Hepatocyte (in vitro differentiated cells): ENCODE results near the gene HEXIM2. TPM values are rescaled to one million over a fixed set of nuclear protein-coding genes. Genes with fewer than 3 reads are reported as not detected.

Source experiments
- DNase-seq: peaks from one replicate; pipeline ENCODE4 v3.0.0-alpha.2; 2016; ENCODE audit warnings: low spot score
- H2AFZ ChIP-seq: fragments of 200-600 bp; sonication (generic); 2 replicates; pipeline ENCODE4 v1.6.0; 2016; ENCODE audit warnings: antibody characterized with exemption, mild to moderate bottlenecking
- H3K27ac ChIP-seq: fragments of 200-600 bp; sonication (generic); 2 replicates; pipeline ENCODE4 v1.5.1; 2016; ENCODE audit warnings: mild to moderate bottlenecking
- H3K27me3 ChIP-seq: fragments of 200-600 bp; sonication (generic); 2 replicates; pipeline ENCODE4 v1.6.1; 2016
- H3K36me3 ChIP-seq: fragments of 200-600 bp; sonication (generic); replicated peaks from 2 replicates; pipeline ENCODE4 v1.5.1; 2016; ENCODE audit warnings: low read depth; ENCODE audit not compliant: insufficient read depth
- H3K4me1 ChIP-seq: fragments of 200-600 bp; sonication (generic); 2 replicates; pipeline ENCODE4 v1.5.1; 2016; ENCODE audit warnings: mild to moderate bottlenecking, moderate library complexity; ENCODE audit not compliant: insufficient read depth
- H3K4me2 ChIP-seq: fragments of 200-600 bp; sonication (generic); 2 replicates; pipeline ENCODE4 v1.6.0; 2016
- H3K4me3 ChIP-seq: fragments of 200-600 bp; sonication (generic); 2 replicates; pipeline ENCODE4 v1.5.1; 2016; ENCODE audit warnings: mild to moderate bottlenecking
- H3K79me2 ChIP-seq: fragments of 200-600 bp; sonication (generic); 2 replicates; pipeline ENCODE4 v1.6.0; 2017; ENCODE audit warnings: mild to moderate bottlenecking
- H3K9me2 ChIP-seq: fragments of 200-600 bp; sonication (generic); replicated peaks from 2 replicates; pipeline ENCODE4 v1.6.0; 2017; ENCODE audit warnings: mild to moderate bottlenecking; ENCODE audit not compliant: insufficient read depth
- H3K9me3 ChIP-seq: fragments of 200-600 bp; sonication (generic); 2 replicates; pipeline ENCODE4 v1.5.1; 2016; ENCODE audit warnings: low read depth, mild to moderate bottlenecking
- H4K20me1 ChIP-seq: fragments of 200-600 bp; sonication (generic); 2 replicates; pipeline ENCODE4 v1.6.0; 2016; ENCODE audit warnings: mild to moderate bottlenecking; ENCODE audit not compliant: insufficient read depth, poor library complexity, severe bottlenecking
- EZH2 ChIP-seq: fragments of 200-600 bp; sonication (generic); IDR thresholded peaks from 2 replicates; pipeline ENCODE4 v1.6.1; 2016; ENCODE audit warnings: antibody characterized with exemption, mild to moderate bottlenecking, borderline replicate concordance
- EZH2phosphoT487 ChIP-seq: fragments of 200-600 bp; sonication (generic); IDR thresholded peaks from one replicate; pipeline ENCODE4 v1.6.1; 2018; ENCODE audit warnings: antibody characterized with exemption, mild to moderate bottlenecking, low read depth, moderate library complexity; ENCODE audit not compliant: unreplicated experiment, severe bottlenecking
- WGBS: methylation state at CpG from one replicate; pipeline ENCODE4 v1.1.6; 2016; ENCODE audit warnings: low lambda C conversion rate; ENCODE audit errors: missing lambda C conversion rate; 5-methylcytosine and 5-hydroxymethylcytosine counted together
- polyA plus RNA-seq: library from polyadenylated mRNA; unstranded; fragments of >200 nt; fragmentation: Nextera tagmentation; extraction: Ambion mirVana; gene quantifications from 2 replicates; pipeline ENCODE4 v1.2.1, GENCODE V29; 2016
- total RNA-seq: library from RNA; depleted of rRNA; stranded (reverse); fragments of >200 nt; gene quantifications from 2 replicates; pipeline ENCODE4 v1.2.3, GENCODE V29; 2014
- TF ChIP-seq, protein P1 (sequence below): fragments of 200-600 bp; sonication (generic); IDR thresholded peaks from 2 replicates; pipeline ENCODE4 v1.5.1; 2016; ENCODE audit warnings: antibody characterized with exemption, mild to moderate bottlenecking; ENCODE audit not compliant: poor library complexity

HEXIM2 gene
- total and polyA plus RNA-seq, 2 experiments from 2014 or later: 7.6 to 12.2 TPM

DNA sequence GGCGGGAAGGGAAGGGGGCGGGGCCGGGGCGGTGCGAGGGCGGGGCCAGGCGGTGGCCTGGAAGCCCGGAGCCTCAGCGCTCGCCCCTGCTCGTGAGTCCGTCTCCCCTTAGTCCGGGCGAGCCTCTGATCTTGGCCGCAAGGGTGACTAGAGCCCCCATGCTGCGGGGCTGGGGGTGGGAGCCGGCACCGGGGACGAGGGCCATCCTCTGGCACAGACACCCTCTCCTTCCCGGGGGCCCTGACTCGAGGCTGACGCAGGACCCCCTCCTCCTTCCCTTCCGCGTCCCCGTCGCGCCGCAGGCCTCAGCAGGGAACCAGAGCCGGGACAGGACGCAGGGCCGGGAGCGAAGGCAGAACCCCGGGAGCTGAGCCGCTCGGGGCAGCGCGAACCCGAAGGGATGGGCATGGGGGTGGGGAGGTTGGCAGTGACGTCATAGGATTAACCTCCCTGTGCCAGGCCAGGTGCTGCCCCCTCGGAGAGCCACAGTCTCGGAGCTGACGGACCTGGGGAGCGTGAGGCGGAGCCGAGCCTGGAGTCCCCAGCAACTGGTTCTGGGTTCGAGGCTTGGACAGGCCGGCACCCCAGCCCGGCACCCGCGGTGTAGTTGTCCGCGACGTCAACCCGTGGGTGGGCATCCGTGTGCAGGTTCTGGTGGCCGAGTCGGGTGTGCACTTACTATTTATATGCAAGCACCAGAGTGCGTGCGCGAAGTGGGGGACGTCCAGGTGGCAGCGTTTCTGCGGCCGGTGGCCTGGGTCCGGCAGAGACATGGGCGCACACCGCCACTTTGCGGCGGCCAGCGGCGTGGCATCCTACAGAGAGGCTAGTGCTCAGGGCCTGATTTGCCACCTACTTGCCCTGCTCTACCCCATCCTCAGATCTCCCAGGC lies 28.9 kb upstream of the HEXIM2 start:
- DNase-seq: peak; percentile 92
- peak overlapping the region; percentile 98 for H2AFZ ChIP-seq

DNA sequence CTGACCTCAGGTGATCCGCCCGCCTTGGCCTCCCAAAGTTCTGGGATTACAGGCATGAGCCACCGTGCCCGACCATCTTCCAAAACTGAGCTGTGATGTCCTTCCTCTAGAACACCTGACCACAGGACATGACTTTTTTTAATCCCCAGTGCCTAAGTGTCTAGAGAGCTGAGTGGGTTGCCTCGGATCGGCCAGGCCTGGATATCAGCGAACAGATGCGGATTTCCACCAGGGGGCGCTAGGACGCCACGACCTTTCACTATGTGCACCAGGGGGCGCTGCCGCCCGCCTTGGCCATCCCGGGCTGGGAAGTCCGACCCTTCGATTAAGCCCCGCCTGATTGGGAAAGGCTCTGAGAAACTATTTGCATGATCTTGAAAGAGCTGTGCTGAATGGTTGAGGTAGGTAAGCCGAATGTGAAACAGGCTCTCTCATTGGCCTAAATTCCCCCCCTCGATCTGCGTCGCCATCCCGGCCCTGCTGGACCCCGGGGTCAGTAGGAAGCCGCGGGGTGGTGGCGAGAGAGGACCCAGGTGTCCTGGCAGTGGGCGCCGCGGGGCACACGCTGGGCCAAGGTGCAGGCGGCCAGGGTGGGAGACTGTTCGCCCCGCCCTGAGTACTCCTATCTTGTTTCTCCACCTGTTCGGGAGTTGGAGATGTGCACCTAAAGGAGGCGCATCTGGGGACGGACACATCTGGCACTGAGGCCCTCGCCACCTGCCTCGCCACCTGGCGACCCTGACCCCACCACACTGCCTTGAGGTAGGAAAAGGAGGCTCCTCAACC lies 26.3 kb upstream of the HEXIM2 start, which contains the start of gene ACBD4:
ACBD4 (plus strand) TSS at position 496 of the 786 bp plus-strand sequence. CDS start 458 bp downstream, outside the sequence.
- TF ChIP-seq, protein P1, sequence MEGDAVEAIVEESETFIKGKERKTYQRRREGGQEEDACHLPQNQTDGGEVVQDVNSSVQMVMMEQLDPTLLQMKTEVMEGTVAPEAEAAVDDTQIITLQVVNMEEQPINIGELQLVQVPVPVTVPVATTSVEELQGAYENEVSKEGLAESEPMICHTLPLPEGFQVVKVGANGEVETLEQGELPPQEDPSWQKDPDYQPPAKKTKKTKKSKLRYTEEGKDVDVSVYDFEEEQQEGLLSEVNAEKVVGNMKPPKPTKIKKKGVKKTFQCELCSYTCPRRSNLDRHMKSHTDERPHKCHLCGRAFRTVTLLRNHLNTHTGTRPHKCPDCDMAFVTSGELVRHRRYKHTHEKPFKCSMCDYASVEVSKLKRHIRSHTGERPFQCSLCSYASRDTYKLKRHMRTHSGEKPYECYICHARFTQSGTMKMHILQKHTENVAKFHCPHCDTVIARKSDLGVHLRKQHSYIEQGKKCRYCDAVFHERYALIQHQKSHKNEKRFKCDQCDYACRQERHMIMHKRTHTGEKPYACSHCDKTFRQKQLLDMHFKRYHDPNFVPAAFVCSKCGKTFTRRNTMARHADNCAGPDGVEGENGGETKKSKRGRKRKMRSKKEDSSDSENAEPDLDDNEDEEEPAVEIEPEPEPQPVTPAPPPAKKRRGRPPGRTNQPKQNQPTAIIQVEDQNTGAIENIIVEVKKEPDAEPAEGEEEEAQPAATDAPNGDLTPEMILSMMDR: peak; percentile 100
- no peak for TF ChIP-seq EZH2phosphoT487
- Histone ChIP-seq H4K20me1 (no peaks in the 10 kb centered on the region), H3K79me2 (peaks cover 22% of the 10 kb centered on the region), H3K9me2 (no peaks in the 10 kb centered on the region), H3K4me2 (peak within 1 kb of the TSS; percentile 72), H3K4me3 (peak within 1 kb of the TSS; percentile 13), H3K36me3 (no peaks in the 10 kb centered on the region), H3K9me3 (no peaks in the 10 kb centered on the region), H2AFZ (peak within 1 kb of the TSS; percentile 10), H3K27me3 (no peaks in the 10 kb centered on the region), H3K4me1 (peaks cover 21% of the 10 kb centered on the region), H3K27ac (peak within 1 kb of the TSS; percentile 27)
- DNase-seq: peak; percentile 97
- WGBS: 11% methylated on average over 40 of the region's 40 CpGs

More for the DNA sequence above, 28.9 kb upstream of the HEXIM2 start:
- H4K20me1 ChIP-seq: no peaks in the 10 kb centered on the region
- no peaks in the 10 kb centered on the region for H3K9me3 ChIP-seq
- no peaks in the 10 kb centered on the region for H3K36me3 ChIP-seq
- peak overlapping the region; percentile 100 for H3K4me2 ChIP-seq
- peaks cover 45% of the 10 kb centered on the region for H3K4me1 ChIP-seq
- H3K27ac ChIP-seq: peak overlapping the region; percentile 100
- no peaks in the 10 kb centered on the region for H3K27me3 ChIP-seq
- H3K9me2 ChIP-seq: no peaks in the 10 kb centered on the region
- H3K4me3 ChIP-seq: peak overlapping the region; percentile 89
- H3K79me2 ChIP-seq: peaks cover 37% of the 10 kb centered on the region
- WGBS: under 1% methylated on average over 50 of the region's 71 CpGs
- no peak for TF ChIP-seq EZH2
- TF ChIP-seq, protein P1: peak; percentile 71
- no peak for TF ChIP-seq EZH2phosphoT487

DNA sequence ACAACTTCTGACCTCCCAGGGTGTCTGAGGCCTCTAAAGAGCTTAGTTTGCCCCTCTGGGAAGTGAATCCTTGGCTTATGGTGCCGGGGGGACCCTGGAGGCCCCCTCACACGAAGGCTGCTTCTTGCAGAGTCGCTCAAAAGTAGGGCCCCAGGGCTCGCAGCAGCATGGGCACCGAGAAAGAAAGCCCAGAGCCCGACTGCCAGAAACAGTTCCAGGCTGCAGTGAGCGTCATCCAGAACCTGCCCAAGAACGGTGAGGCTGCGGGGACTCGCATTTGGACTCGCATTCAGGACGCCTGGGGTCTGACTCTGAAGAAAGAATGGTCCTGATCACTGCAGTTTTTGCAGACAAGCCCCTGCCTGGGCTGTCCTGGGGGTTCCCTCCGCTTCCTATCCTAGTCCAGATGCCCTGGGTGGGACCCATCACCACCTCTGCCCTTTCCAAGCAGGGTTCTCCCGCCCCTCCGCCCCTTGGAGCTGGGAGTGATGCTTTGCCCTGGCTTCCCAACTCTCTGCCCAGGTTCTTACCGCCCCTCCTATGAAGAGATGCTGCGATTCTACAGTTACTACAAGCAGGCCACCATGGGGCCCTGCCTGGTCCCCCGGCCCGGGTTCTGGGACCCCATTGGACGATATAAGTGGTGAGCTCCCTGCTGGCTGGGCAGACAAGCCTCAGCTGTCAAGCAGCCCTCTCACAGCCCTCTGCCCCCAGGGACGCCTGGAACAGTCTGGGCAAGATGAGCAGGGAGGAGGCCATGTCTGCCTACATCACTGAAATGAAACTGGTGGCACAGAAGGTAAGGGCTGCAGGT lies 25.5 kb upstream of the HEXIM2 start:
- TF ChIP-seq, protein P1: no peak
- no peak for TF ChIP-seq EZH2phosphoT487
- no peak for TF ChIP-seq EZH2
- peak overlapping the region; percentile 27 for H3K27ac ChIP-seq
- no peaks in the 10 kb centered on the region for H3K9me2 ChIP-seq

More for the DNA sequence above, 25.5 kb upstream of the HEXIM2 start:
- 87% methylated on average over 19 of the region's 21 CpGs for WGBS
- no peaks in the 10 kb centered on the region for H4K20me1 ChIP-seq
- H2AFZ ChIP-seq: peak overlapping the region; percentile 10
- no peak for DNase-seq
- no peaks in the 10 kb centered on the region for H3K27me3 ChIP-seq
- H3K4me2 ChIP-seq: peak overlapping the region; percentile 72
- H3K9me3 ChIP-seq: no peaks in the 10 kb centered on the region
- no peaks in the 10 kb centered on the region for H3K36me3 ChIP-seq
- peaks cover 13% of the 10 kb centered on the region for H3K4me1 ChIP-seq
- peaks cover 14% of the 10 kb centered on the region for H3K79me2 ChIP-seq
- H3K4me3 ChIP-seq: peak overlapping the region; percentile 13
